ENCODE measurements around the gene DPP8. TPM values are rescaled to one million over a fixed set of nuclear protein-coding genes. Genes with fewer than 3 reads are reported as not detected.

DPP8 gene
- total and polyA plus RNA-seq, 5 donors from 2014 or later = 43.1 to 52.4 (median 43.8) TPM

DNA sequence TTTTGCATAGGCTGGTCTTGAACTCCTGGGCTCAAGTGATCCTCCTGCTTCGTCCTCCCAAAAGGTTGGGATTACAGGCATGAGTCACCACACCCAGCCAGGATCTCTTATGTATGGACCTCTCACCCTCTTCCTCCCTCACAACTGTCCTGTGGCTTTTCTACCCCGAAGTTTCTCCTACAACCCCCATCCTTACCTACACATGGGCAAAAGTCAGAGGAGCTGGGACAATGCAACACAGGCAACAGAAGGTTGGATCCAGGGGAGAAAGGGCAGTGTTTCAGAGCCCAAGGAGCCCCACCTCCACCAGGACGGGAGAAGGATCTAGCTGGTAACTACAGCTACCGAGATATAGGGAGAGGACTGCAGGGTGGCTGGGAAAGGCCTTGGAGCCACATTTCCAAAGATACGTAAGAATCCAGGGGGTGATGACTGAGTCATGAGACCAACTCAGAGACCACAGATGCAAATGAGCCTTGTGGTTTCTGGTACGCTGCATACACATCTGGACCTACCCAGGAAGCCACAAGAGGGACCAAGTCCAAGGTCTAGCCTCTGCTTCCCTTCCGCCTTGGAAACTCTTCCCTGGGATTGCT, 108.4 kb downstream of the DPP8 start:
- H3K4me1 ChIP-seq (ENCODE audit: control insufficient read depth, insufficient read depth, low read length, poor library complexity, severe bottlenecking) = no peaks in the 10 kb centered on the region
- no peaks in the 10 kb centered on the region for H3K4me1 Mint-ChIP-seq
- DNase-seq (no peak), ATAC-seq (ENCODE audit: low read depth in 2 of 2) (no peak)
- H3K27ac ChIP-seq (ENCODE audit: insufficient read depth, low read length, poor library complexity, severe bottlenecking) = no peak overlapping the region
- peaks cover 18% of the 10 kb centered on the region for H3K27me3 Mint-ChIP-seq
- no peak overlapping the region for H3K4me3 ChIP-seq (ENCODE audit: low read depth, low read length)
- peaks cover 4% of the 10 kb centered on the region for H3K27me3 ChIP-seq (ENCODE audit: control insufficient read depth, insufficient read depth, low read length)
- no peaks in the 10 kb centered on the region for H3K36me3 Mint-ChIP-seq
- H3K27ac Mint-ChIP-seq = no peak overlapping the region
- no peaks in the 10 kb centered on the region for H3K36me3 ChIP-seq (ENCODE audit: control insufficient read depth, insufficient read depth, low read length)
- H3K9me3 Mint-ChIP-seq = no peaks in the 10 kb centered on the region
- H3K9me3 ChIP-seq (ENCODE audit: control insufficient read depth in 2 of 2, low read length in 2 of 2) = no peaks in the 10 kb centered on the region
- no peak overlapping the region for H3K4me3 Mint-ChIP-seq

DNA sequence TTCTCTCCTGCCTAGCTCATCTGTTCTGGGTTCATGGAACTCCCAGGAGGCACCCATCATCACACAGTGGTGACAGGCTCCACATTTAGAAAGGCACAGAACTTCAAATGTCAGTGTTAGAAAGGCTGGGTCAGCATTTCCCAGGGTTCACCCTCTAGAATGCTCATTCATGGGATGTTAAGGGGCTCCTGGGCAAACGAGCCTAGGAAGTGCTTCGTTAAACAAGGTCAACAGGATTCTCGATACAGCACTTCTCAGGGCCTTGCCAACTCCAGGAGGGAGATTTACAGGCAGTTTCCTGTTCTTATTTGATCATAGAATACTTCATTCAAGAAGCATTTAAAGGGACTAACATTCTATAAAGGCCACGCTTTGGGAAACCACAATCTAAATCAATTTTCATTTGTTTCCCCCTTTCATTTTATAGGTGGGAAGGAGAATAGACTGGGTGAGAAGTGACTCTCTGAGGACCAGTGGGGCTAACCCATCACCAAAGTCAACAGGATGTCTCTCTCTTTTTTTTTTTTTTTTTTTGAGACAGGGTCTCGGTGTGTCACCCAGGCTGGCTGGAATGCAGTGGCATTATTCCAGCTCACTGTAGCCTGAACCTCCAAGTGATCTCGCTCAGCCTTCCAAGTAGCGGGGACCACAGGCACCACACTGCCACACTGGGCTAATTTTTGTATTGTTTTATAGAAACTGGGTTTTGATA, 109.0 kb downstream of the DPP8 start:
- Mint-ChIP-seq H3K27me3 (peaks cover 25% of the 10 kb centered on the region), H3K36me3 (no peaks in the 10 kb centered on the region), H3K9me3 (no peaks in the 10 kb centered on the region), H3K27ac (no peak overlapping the region), H3K4me1 (no peaks in the 10 kb centered on the region), H3K4me3 (no peak overlapping the region)
- no peak overlapping the region for H3K27ac ChIP-seq (ENCODE audit: insufficient read depth, low read length, poor library complexity, severe bottlenecking)
- no peaks in the 10 kb centered on the region for H3K4me1 ChIP-seq (ENCODE audit: control insufficient read depth, insufficient read depth, low read length, poor library complexity, severe bottlenecking)
- H3K4me3 ChIP-seq (ENCODE audit: low read depth, low read length) = no peak overlapping the region
- H3K27me3 ChIP-seq (ENCODE audit: control insufficient read depth, insufficient read depth, low read length) = peaks cover 4% of the 10 kb centered on the region
- no peak for ATAC-seq (ENCODE audit: low read depth in 2 of 2)
- no peaks in the 10 kb centered on the region for H3K36me3 ChIP-seq (ENCODE audit: control insufficient read depth, insufficient read depth, low read length)
- DNase-seq = no peak
- no peaks in the 10 kb centered on the region for H3K9me3 ChIP-seq (ENCODE audit: control insufficient read depth in 2 of 2, low read length in 2 of 2)

DNA sequence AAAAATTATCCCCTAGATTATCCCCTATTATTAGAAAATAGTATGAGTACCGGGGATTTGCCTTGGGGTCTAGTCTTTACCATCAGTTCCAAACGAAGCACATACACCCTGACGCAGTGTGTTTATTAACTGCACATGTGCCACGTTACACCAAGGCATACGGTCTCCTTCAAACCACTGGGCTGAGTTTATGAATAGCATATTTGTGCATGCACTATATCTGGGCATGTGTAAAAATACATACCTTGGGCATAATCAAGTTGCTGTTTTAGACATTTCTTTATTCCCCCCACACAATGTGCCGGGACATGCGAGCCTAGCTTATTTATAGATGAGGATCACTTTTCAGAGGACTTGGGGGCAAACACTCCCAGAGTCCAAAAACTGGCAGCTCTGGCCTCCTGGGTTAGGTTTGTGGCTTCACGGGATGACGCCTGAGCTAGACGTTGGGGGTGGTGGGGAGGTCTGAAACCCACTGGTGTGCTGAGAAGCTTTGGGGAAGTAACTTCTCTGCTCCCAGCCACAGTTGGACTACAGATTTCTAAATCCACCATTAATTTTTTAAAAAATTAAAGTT, 111.0 kb downstream of the DPP8 start:
- no peaks in the 10 kb centered on the region for H3K36me3 Mint-ChIP-seq
- ATAC-seq (ENCODE audit: low read depth in 2 of 2) (no peak), DNase-seq (no peak)
- H3K4me1 Mint-ChIP-seq = no peaks in the 10 kb centered on the region
- Histone ChIP-seq H3K4me3 (ENCODE audit: low read depth, low read length) (no peak overlapping the region), H3K9me3 (ENCODE audit: control insufficient read depth in 2 of 2, low read length in 2 of 2) (no peaks in the 10 kb centered on the region), H3K27ac (ENCODE audit: insufficient read depth, low read length, poor library complexity, severe bottlenecking) (no peak overlapping the region), H3K4me1 (ENCODE audit: control insufficient read depth, insufficient read depth, low read length, poor library complexity, severe bottlenecking) (no peaks in the 10 kb centered on the region), H3K36me3 (ENCODE audit: control insufficient read depth, insufficient read depth, low read length) (no peaks in the 10 kb centered on the region), H3K27me3 (ENCODE audit: control insufficient read depth, insufficient read depth, low read length) (peaks cover 4% of the 10 kb centered on the region)
- H3K4me3 Mint-ChIP-seq = no peak overlapping the region
- peaks cover 28% of the 10 kb centered on the region for H3K27me3 Mint-ChIP-seq
- no peaks in the 10 kb centered on the region for H3K9me3 Mint-ChIP-seq
- no peak overlapping the region for H3K27ac Mint-ChIP-seq

DNA sequence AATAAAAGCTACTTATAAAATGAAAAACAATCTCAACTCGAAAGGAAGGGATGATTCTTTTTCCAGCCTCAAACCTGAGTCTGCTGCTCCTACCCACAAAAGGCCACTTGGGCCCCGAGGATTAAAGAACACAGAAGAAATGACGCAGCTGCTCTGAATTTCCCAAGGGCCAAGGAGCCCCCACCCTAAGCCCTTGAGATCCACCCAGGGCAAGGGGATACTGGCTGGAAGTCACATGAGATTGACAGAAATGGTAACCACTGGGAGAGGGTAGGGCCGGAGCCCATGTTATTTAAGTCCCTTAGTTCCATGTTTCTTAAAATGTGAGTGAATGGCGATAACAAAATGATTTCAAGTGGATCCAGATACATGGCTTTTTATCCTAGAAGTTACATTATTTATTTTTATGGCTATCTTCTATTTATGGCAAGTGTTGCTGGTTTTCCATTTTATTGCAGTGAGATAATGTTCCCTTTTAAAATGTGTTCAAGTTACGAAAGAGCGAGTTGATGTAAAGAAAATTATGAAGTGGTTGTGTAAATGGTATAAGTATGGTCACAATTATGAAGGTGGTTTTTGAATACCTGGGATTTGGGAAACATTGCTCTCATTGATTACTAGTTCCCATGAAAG, 111.6 kb downstream of the DPP8 start:
- DNase-seq (no peak), ATAC-seq (ENCODE audit: low read depth in 2 of 2) (no peak)
- Histone ChIP-seq H3K27me3 (ENCODE audit: control insufficient read depth, insufficient read depth, low read length) (peaks cover 2% of the 10 kb centered on the region), H3K36me3 (ENCODE audit: control insufficient read depth, insufficient read depth, low read length) (no peaks in the 10 kb centered on the region), H3K27ac (ENCODE audit: insufficient read depth, low read length, poor library complexity, severe bottlenecking) (no peak overlapping the region), H3K4me3 (ENCODE audit: low read depth, low read length) (no peak overlapping the region), H3K9me3 (ENCODE audit: control insufficient read depth in 2 of 2, low read length in 2 of 2) (no peaks in the 10 kb centered on the region), H3K4me1 (ENCODE audit: control insufficient read depth, insufficient read depth, low read length, poor library complexity, severe bottlenecking) (no peaks in the 10 kb centered on the region)
- no peaks in the 10 kb centered on the region for H3K9me3 Mint-ChIP-seq
- H3K4me1 Mint-ChIP-seq = peaks cover 0 to 2% (median 0%) of the 10 kb centered on the region in 4 donors
- H3K36me3 Mint-ChIP-seq = no peaks in the 10 kb centered on the region
- H3K27ac Mint-ChIP-seq = no peak overlapping the region
- H3K27me3 Mint-ChIP-seq = peaks cover 28% of the 10 kb centered on the region
- H3K4me3 Mint-ChIP-seq = no peak overlapping the region

DNA sequence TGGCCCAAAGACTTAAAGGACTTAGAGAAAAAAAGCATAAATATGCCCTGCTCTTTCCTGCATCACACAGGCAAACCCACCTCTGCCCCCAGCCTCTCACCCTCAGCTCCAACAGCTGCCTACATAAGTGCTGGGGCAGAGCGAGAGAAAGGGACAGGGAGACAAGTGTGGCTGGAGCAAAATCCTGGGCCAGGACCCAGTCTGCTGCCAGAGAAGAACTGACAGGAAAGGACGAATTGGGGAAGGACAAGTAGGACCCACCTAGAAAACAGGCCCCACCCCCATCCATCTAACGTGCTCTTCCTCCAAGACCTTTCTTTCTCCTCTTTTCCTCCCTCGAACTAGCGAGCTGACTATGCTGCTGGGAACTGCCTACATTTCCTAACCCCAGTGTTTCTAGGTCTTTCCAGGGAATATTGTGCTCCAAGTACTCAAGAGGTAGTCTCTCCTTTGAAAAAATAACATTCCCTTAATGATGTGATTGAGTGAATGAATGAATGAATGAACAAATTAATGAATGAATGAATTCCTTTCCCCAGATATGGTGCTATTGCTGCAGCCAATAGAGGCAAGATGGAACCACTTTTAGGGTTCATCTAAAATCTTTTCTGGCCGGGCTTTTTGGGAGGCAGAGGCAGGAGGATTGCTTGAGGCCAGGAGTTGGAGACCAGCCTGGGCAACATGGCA, 113.2 kb downstream of the DPP8 start:
- peaks cover 19% of the 10 kb centered on the region for H3K27me3 Mint-ChIP-seq
- Histone ChIP-seq H3K4me1 (ENCODE audit: control insufficient read depth, insufficient read depth, low read length, poor library complexity, severe bottlenecking) (no peaks in the 10 kb centered on the region), H3K36me3 (ENCODE audit: control insufficient read depth, insufficient read depth, low read length) (no peaks in the 10 kb centered on the region), H3K9me3 (ENCODE audit: control insufficient read depth in 2 of 2, low read length in 2 of 2) (no peaks in the 10 kb centered on the region), H3K27me3 (ENCODE audit: control insufficient read depth, insufficient read depth, low read length) (peaks cover 3% of the 10 kb centered on the region), H3K27ac (ENCODE audit: insufficient read depth, low read length, poor library complexity, severe bottlenecking) (no peak overlapping the region), H3K4me3 (ENCODE audit: low read depth, low read length) (no peak overlapping the region)
- no peak overlapping the region for H3K27ac Mint-ChIP-seq
- peaks cover 0 to 2% (median 0%) of the 10 kb centered on the region in 4 donors for H3K4me1 Mint-ChIP-seq
- H3K9me3 Mint-ChIP-seq = no peaks in the 10 kb centered on the region
- DNase-seq (no peak), ATAC-seq (ENCODE audit: low read depth in 2 of 2) (no peak)
- no peaks in the 10 kb centered on the region for H3K36me3 Mint-ChIP-seq
- no peak overlapping the region for H3K4me3 Mint-ChIP-seq

DNA sequence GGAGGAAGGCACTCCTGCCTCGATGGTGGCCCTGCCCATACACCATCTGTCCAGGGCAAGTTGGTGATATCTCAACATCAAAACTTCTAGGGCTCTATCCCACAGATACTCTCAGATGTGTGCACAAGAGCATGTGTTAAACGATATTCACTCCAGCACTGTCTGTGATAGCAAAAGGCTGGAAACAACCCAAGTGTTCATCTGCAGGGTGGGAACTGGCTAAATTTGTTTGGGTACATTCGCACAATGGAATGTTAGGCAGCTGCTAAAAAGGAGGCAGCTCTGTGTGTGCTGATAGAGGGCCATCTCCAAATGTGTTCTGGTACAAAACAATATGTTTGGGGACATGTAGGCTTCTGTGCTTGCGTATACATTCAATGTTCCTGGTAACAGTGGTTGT, 114.5 kb downstream of the DPP8 start:
- no peak overlapping the region for H3K4me3 ChIP-seq (ENCODE audit: low read depth, low read length)
- no peaks in the 10 kb centered on the region for H3K36me3 ChIP-seq (ENCODE audit: control insufficient read depth, insufficient read depth, low read length)
- Mint-ChIP-seq H3K27me3 (peaks cover 23% of the 10 kb centered on the region), H3K27ac (peak overlapping the region in 1 of 3 donors; percentile 40), H3K4me3 (no peak overlapping the region), H3K9me3 (no peaks in the 10 kb centered on the region), H3K36me3 (no peaks in the 10 kb centered on the region), H3K4me1 (peaks cover 0 to 2% (median 0%) of the 10 kb centered on the region in 4 donors)
- no peaks in the 10 kb centered on the region for H3K9me3 ChIP-seq (ENCODE audit: control insufficient read depth in 2 of 2, low read length in 2 of 2)
- H3K27me3 ChIP-seq (ENCODE audit: control insufficient read depth, insufficient read depth, low read length) = peaks cover 5% of the 10 kb centered on the region
- H3K27ac ChIP-seq (ENCODE audit: insufficient read depth, low read length, poor library complexity, severe bottlenecking) = no peak overlapping the region
- H3K4me1 ChIP-seq (ENCODE audit: control insufficient read depth, insufficient read depth, low read length, poor library complexity, severe bottlenecking) = no peaks in the 10 kb centered on the region
- DNase-seq = no peak
- ATAC-seq (ENCODE audit: low read depth in 2 of 2) = no peak

DNA sequence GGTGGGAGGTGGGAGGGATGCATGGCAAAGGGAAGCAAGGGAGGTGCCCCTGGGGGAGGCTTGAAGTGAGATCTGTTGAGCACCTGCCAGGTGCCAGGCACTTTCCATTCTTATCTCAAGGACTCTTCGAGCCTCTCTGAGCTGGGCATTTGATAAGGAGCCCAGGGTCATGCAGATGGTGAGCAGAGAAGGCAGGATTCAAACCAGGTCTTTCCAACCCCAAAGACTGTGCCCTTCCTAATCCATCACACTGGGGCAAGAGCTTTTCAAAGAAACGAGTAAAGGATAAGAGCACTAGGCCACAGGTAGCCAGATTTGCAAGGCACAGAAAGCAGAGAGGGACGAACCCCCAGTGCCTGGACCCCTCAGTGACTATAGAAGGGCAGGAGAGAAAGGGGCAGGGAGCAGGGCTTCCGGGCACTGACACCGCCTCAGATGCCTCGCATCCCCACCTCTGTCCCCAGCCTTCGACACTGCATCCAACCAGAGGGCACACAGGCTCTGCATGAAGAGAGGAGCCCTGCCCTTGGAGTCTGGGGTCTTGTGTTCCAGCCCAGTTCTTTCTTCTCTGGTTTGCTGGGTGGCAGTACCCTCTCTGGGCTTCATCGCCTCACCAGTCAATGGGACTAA, 115.8 kb downstream of the DPP8 start:
- H3K4me3 ChIP-seq (ENCODE audit: low read depth, low read length) = no peak overlapping the region
- no peaks in the 10 kb centered on the region for H3K36me3 Mint-ChIP-seq

More for the DNA sequence above, 115.8 kb downstream of the DPP8 start:
- Histone ChIP-seq H3K27me3 (ENCODE audit: control insufficient read depth, insufficient read depth, low read length) (peaks cover 16% of the 10 kb centered on the region), H3K4me1 (ENCODE audit: control insufficient read depth, insufficient read depth, low read length, poor library complexity, severe bottlenecking) (no peaks in the 10 kb centered on the region), H3K27ac (ENCODE audit: insufficient read depth, low read length, poor library complexity, severe bottlenecking) (no peak overlapping the region), H3K36me3 (ENCODE audit: control insufficient read depth, insufficient read depth, low read length) (no peaks in the 10 kb centered on the region), H3K9me3 (ENCODE audit: control insufficient read depth in 2 of 2, low read length in 2 of 2) (no peaks in the 10 kb centered on the region)
- H3K4me3 Mint-ChIP-seq = no peak overlapping the region
- ATAC-seq (ENCODE audit: low read depth in 2 of 2) = no peak
- no peak overlapping the region for H3K27ac Mint-ChIP-seq
- H3K27me3 Mint-ChIP-seq = peaks cover 30% of the 10 kb centered on the region
- peaks cover 0 to 6% (median 1%) of the 10 kb centered on the region in 4 donors for H3K4me1 Mint-ChIP-seq
- no peaks in the 10 kb centered on the region for H3K9me3 Mint-ChIP-seq
- DNase-seq = no peak
